CD4-positive, alpha-beta T cell treated with Interleukin-15 for 1 hour (primary cell): ENCODE measurements around the gene SLC15A2.

Experiments used
- DNase-seq: peaks from one replicate; pipeline ENCODE4 v3.0.0-alpha.2; 2020

Gene SLC15A2

GRCh38 chr3:121989943-121990342 is 95.7 kb downstream of the SLC15A2 start:
- no peak for DNase-seq

GRCh38 chr3:121992601-121993560 is 98.7 kb downstream of the SLC15A2 start:
- peak; percentile 24 for DNase-seq
